HUES48 (cell line): ENCODE measurements around the gene ZNF558.
A peak's percentile ranks its signal among the peaks of the same experiment; 100 is the strongest.

Experiments
- H3K27ac ChIP-seq: one replicate; pipeline ENCODE4 v1.7.0; 2013; ENCODE audit warnings: low read depth, low read length, inconsistent platforms
- H3K27me3 ChIP-seq: 2 replicates; pipeline ENCODE4 v1.6.1; 2013; ENCODE audit warnings: mild to moderate bottlenecking, low read length; ENCODE audit not compliant: control insufficient read depth, insufficient read depth
- H3K36me3 ChIP-seq: 2 replicates; pipeline ENCODE4 v1.6.1; 2013; ENCODE audit warnings: low read length; ENCODE audit not compliant: control insufficient read depth, insufficient read depth
- H3K4me1 ChIP-seq: 2 replicates; pipeline ENCODE4 v1.6.1; 2013; ENCODE audit warnings: mild to moderate bottlenecking, low read length; ENCODE audit not compliant: control insufficient read depth, insufficient read depth
- H3K4me3 ChIP-seq: 2 replicates; pipeline ENCODE4 v1.5.1; 2013; ENCODE audit warnings: mild to moderate bottlenecking, low read depth, low read length
- H3K9ac ChIP-seq: 2 replicates; pipeline ENCODE4 v1.6.1; 2013; ENCODE audit warnings: mild to moderate bottlenecking, low read depth, low read length, moderate library complexity
- H3K9me3 ChIP-seq: 2 replicates; pipeline ENCODE4 v1.6.1; 2013; ENCODE audit warnings: low read length; ENCODE audit not compliant: control insufficient read depth, insufficient read depth

ZNF558 gene

GRCh38 chr19:8835877-8836276 lies 3.8 kb upstream of the ZNF558 start:
- Histone ChIP-seq H3K36me3 (no peaks in the 10 kb centered on the region), H3K9ac (no peak overlapping the region), H3K27me3 (no peaks in the 10 kb centered on the region), H3K4me1 (no peaks in the 10 kb centered on the region), H3K4me3 (no peak overlapping the region), H3K27ac (no peak overlapping the region), H3K9me3 (peaks cover 82% of the 10 kb centered on the region)

- Histone ChIP-seq H3K4me1 (no peaks in the 10 kb centered on the region), H3K9me3 (peaks cover 81% of the 10 kb centered on the region), H3K9ac (no peak overlapping the region), H3K4me3 (no peak overlapping the region), H3K36me3 (no peaks in the 10 kb centered on the region), H3K27ac (no peak overlapping the region), H3K27me3 (no peaks in the 10 kb centered on the region)
Observed at GRCh38 chr19:8835446-8835845, 3.3 kb upstream of the ZNF558 start.

- Histone ChIP-seq H3K9me3 (peaks cover 84% of the 10 kb centered on the region), H3K36me3 (no peaks in the 10 kb centered on the region), H3K4me1 (no peaks in the 10 kb centered on the region), H3K27ac (no peak overlapping the region), H3K27me3 (no peaks in the 10 kb centered on the region), H3K4me3 (peak overlapping the region; percentile 52), H3K9ac (no peak overlapping the region)
Observed at GRCh38 chr19:8831832-8832131, 322 bp downstream of the ZNF558 start.

- no peaks in the 10 kb centered on the region for H3K4me1 ChIP-seq
- peak overlapping the region; percentile 52; the same call in 1 of the 2 replicates for H3K4me3 ChIP-seq
- H3K9me3 ChIP-seq, result peaks cover 84% of the 10 kb centered on the region
- H3K27me3 ChIP-seq, result no peaks in the 10 kb centered on the region
- H3K36me3 ChIP-seq, result no peaks in the 10 kb centered on the region
- no peak overlapping the region for H3K9ac ChIP-seq
- no peak overlapping the region for H3K27ac ChIP-seq
Observed at GRCh38 chr19:8831373-8831772, 731 bp downstream of the ZNF558 start.

GRCh38 chr19:8827277-8827676 lies 4.8 kb downstream of the ZNF558 start:
- Histone ChIP-seq H3K9me3 (peaks cover 95% of the 10 kb centered on the region), H3K9ac (no peak overlapping the region), H3K27ac (no peak overlapping the region), H3K4me1 (no peaks in the 10 kb centered on the region), H3K4me3 (no peak overlapping the region), H3K36me3 (no peaks in the 10 kb centered on the region), H3K27me3 (no peaks in the 10 kb centered on the region)

GRCh38 chr19:8826371-8826770 lies 5.7 kb downstream of the ZNF558 start:
- Histone ChIP-seq H3K9me3 (peaks cover 91% of the 10 kb centered on the region), H3K36me3 (no peaks in the 10 kb centered on the region), H3K4me1 (no peaks in the 10 kb centered on the region)

GRCh38 chr19:8821748-8822241 lies 10.3 kb downstream of the ZNF558 start:
- peaks cover 92% of the 10 kb centered on the region for H3K9me3 ChIP-seq
- no peaks in the 10 kb centered on the region for H3K36me3 ChIP-seq
- H3K4me1 ChIP-seq, result no peaks in the 10 kb centered on the region

More at GRCh38 chr19:8826371-8826770, 5.7 kb downstream of the ZNF558 start:
- H3K27ac ChIP-seq, result no peak overlapping the region
- H3K4me3 ChIP-seq, result no peak overlapping the region
- no peaks in the 10 kb centered on the region for H3K27me3 ChIP-seq
- H3K9ac ChIP-seq, result no peak overlapping the region

GRCh38 chr19:8820234-8820633 lies 11.9 kb downstream of the ZNF558 start:
- no peak overlapping the region for H3K4me3 ChIP-seq
- peaks cover 94% of the 10 kb centered on the region for H3K9me3 ChIP-seq
- H3K4me1 ChIP-seq, result no peaks in the 10 kb centered on the region
- H3K27ac ChIP-seq, result no peak overlapping the region
- no peaks in the 10 kb centered on the region for H3K36me3 ChIP-seq
- H3K27me3 ChIP-seq, result no peaks in the 10 kb centered on the region
- H3K9ac ChIP-seq, result no peak overlapping the region

More at GRCh38 chr19:8821748-8822241, 10.3 kb downstream of the ZNF558 start:
- Histone ChIP-seq H3K27ac (no peak overlapping the region), H3K9ac (no peak overlapping the region), H3K4me3 (no peak overlapping the region), H3K27me3 (no peaks in the 10 kb centered on the region)

GRCh38 chr19:8815780-8816179 lies 16.3 kb downstream of the ZNF558 start:
- Histone ChIP-seq H3K4me3 (no peak overlapping the region), H3K27ac (no peak overlapping the region), H3K9ac (no peak overlapping the region), H3K36me3 (no peaks in the 10 kb centered on the region), H3K4me1 (no peaks in the 10 kb centered on the region), H3K27me3 (no peaks in the 10 kb centered on the region), H3K9me3 (peaks cover 98% of the 10 kb centered on the region)

GRCh38 chr19:8814176-8814575 lies 17.9 kb downstream of the ZNF558 start:
- Histone ChIP-seq H3K4me3 (no peak overlapping the region), H3K9me3 (peaks cover 98% of the 10 kb centered on the region), H3K9ac (no peak overlapping the region), H3K27ac (no peak overlapping the region), H3K4me1 (no peaks in the 10 kb centered on the region), H3K27me3 (no peaks in the 10 kb centered on the region), H3K36me3 (no peaks in the 10 kb centered on the region)

GRCh38 chr19:8811315-8812172 lies 20.6 kb downstream of the ZNF558 start:
- Histone ChIP-seq H3K4me1 (no peaks in the 10 kb centered on the region), H3K4me3 (0 out of 2 replicates have a peak overlapping the region, but pooled peaks have one; percentile 21), H3K27ac (no peak overlapping the region), H3K36me3 (no peaks in the 10 kb centered on the region), H3K9me3 (peaks cover 92% of the 10 kb centered on the region), H3K9ac (no peak overlapping the region), H3K27me3 (no peaks in the 10 kb centered on the region)
